Progenitor cell of endocrine pancreas (in vitro differentiated cells): Measurements from ENCODE around the gene SLC30A1. TPM values are rescaled to one million over a fixed set of nuclear protein-coding genes. Genes with fewer than 3 reads are reported as not detected.

Source experiments
- DNase-seq: peaks from one replicate; pipeline ENCODE4 v3.0.0; 2021; ENCODE audit warnings: low spot score; ENCODE audit not compliant: unreplicated experiment
- H3K27ac Mint-ChIP-seq: 2 replicates; pipeline ENCODE4 v1.8.0; 2021; ENCODE audit warnings: mild to moderate bottlenecking, moderate library complexity, mixed read lengths
- H3K27me3 Mint-ChIP-seq: 2 replicates; pipeline ENCODE4 v1.8.0; 2021; ENCODE audit warnings: mixed read lengths
- H3K36me3 Mint-ChIP-seq: 2 replicates; pipeline ENCODE4 v1.8.0; 2022; ENCODE audit warnings: mixed read lengths; ENCODE audit not compliant: insufficient read depth
- H3K4me1 Mint-ChIP-seq: 2 replicates; pipeline ENCODE4 v1.8.0; 2021; ENCODE audit warnings: low read depth, mixed read lengths
- H3K4me3 Mint-ChIP-seq: 2 replicates; pipeline ENCODE4 v1.8.0; 2021; ENCODE audit warnings: low read depth, mild to moderate bottlenecking, moderate library complexity, mixed read lengths
- H3K9me3 Mint-ChIP-seq: 2 replicates; pipeline ENCODE4 v1.8.0; 2021; ENCODE audit warnings: low read depth, mixed read lengths
- total RNA-seq: library from RNA; stranded (reverse); gene quantifications from 2 replicates; pipeline ENCODE4 v1.2.1, GENCODE V29; 2021
- TF ChIP-seq, protein P1 (sequence below): fragments of 200-600 bp; sonication (generic); IDR thresholded peaks from one replicate; pipeline ENCODE4 v1.5.0; 2021; ENCODE audit warnings: antibody characterized with exemption, mild to moderate bottlenecking; ENCODE audit not compliant: unreplicated experiment

The SLC30A1 gene
- total RNA-seq, 1 donor from 2014 or later = 9.3 TPM

DNA sequence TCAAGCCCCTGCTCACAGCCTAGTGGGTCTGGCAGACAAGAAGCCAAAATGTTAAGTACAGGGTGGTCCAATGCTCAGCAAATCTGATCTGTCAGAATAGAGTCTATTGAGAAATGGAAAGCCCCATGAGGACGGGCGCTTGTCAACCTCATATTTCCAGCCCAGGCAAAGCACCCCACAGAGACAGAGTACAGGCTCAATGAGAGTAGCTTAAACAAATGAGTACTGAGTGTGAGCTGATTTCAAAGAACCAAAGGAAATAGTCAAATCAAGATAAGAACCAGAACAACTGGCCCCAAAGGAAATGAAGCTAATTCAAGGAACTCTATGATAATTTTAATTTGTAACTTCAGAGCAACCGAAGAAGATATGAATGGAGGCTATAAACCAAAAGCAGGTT lies 44.6 kb upstream of the SLC30A1 start:
- no peak overlapping the region for H3K4me3 Mint-ChIP-seq
- peaks cover 5% of the 10 kb centered on the region for H3K27me3 Mint-ChIP-seq
- peaks cover 2% of the 10 kb centered on the region for H3K4me1 Mint-ChIP-seq
- TF ChIP-seq, protein P1, sequence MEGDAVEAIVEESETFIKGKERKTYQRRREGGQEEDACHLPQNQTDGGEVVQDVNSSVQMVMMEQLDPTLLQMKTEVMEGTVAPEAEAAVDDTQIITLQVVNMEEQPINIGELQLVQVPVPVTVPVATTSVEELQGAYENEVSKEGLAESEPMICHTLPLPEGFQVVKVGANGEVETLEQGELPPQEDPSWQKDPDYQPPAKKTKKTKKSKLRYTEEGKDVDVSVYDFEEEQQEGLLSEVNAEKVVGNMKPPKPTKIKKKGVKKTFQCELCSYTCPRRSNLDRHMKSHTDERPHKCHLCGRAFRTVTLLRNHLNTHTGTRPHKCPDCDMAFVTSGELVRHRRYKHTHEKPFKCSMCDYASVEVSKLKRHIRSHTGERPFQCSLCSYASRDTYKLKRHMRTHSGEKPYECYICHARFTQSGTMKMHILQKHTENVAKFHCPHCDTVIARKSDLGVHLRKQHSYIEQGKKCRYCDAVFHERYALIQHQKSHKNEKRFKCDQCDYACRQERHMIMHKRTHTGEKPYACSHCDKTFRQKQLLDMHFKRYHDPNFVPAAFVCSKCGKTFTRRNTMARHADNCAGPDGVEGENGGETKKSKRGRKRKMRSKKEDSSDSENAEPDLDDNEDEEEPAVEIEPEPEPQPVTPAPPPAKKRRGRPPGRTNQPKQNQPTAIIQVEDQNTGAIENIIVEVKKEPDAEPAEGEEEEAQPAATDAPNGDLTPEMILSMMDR = no peak
- H3K9me3 Mint-ChIP-seq = no peaks in the 10 kb centered on the region
- H3K36me3 Mint-ChIP-seq = no peaks in the 10 kb centered on the region
- no peak for DNase-seq
- H3K27ac Mint-ChIP-seq = no peak overlapping the region

DNA sequence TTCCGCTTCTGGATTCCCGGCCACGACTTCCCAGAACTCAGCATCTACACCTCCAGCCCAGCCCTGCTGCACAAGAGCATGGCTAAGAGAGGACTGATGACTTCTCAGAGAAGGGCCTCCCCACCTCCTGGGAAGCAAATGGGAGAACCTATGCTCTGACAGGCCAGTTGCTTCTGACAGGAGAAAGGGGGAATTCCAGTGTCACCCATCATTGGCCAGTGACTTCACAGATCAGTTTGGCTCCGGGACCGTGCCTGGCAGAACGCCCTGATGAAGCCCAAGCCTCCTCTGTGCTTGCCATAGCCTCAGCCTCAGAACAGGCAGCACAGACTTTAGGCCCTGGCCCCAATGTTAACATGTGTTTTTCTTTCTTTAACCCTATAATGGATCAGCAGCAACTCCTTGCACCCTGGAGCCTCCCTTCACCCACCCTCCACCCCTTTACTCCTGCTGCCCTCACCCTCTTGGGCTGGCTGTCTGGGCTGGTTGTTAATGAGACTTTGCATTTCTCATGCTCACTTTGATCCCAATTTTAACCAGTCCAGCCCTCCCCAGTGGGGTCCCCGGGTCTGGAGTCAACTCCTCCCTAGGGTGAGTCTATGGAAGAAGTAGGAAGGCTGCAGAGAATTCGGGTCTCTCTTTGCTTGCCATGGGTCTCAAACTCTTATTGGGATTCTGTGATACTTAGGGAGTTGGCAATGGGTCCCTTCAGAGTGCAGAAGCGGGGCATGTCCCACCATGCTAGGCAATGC lies 42.7 kb upstream of the SLC30A1 start:
- H3K27me3 Mint-ChIP-seq = no peaks in the 10 kb centered on the region
- H3K9me3 Mint-ChIP-seq = no peaks in the 10 kb centered on the region
- no peaks in the 10 kb centered on the region for H3K36me3 Mint-ChIP-seq
- DNase-seq = no peak
- H3K4me1 Mint-ChIP-seq = peaks cover 2% of the 10 kb centered on the region
- TF ChIP-seq, protein P1 = no peak
- no peak overlapping the region for H3K27ac Mint-ChIP-seq
- H3K4me3 Mint-ChIP-seq = no peak overlapping the region

DNA sequence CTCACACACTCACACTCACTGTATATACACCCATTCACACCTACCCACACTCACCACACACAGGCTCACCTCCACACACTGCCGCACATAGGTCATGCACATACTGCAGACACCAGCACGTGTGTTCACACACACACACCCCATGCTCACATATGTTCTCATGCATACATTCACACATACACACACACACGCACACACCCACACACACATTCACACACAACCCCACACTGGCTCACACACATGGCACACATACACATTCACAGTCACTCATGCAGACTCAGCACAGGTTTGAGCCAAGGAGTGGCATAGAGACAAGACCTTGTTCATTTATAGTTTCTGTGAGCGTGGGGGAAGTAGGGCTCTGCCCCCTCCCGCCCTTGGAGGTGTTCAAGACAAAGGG lies 41.1 kb upstream of the SLC30A1 start:
- H3K36me3 Mint-ChIP-seq = no peaks in the 10 kb centered on the region
- no peak for DNase-seq
- no peaks in the 10 kb centered on the region for H3K27me3 Mint-ChIP-seq
- TF ChIP-seq, protein P1 = no peak
- H3K4me1 Mint-ChIP-seq = peaks cover 2% of the 10 kb centered on the region
- no peaks in the 10 kb centered on the region for H3K9me3 Mint-ChIP-seq
- H3K4me3 Mint-ChIP-seq = no peak overlapping the region
- H3K27ac Mint-ChIP-seq = no peak overlapping the region

DNA sequence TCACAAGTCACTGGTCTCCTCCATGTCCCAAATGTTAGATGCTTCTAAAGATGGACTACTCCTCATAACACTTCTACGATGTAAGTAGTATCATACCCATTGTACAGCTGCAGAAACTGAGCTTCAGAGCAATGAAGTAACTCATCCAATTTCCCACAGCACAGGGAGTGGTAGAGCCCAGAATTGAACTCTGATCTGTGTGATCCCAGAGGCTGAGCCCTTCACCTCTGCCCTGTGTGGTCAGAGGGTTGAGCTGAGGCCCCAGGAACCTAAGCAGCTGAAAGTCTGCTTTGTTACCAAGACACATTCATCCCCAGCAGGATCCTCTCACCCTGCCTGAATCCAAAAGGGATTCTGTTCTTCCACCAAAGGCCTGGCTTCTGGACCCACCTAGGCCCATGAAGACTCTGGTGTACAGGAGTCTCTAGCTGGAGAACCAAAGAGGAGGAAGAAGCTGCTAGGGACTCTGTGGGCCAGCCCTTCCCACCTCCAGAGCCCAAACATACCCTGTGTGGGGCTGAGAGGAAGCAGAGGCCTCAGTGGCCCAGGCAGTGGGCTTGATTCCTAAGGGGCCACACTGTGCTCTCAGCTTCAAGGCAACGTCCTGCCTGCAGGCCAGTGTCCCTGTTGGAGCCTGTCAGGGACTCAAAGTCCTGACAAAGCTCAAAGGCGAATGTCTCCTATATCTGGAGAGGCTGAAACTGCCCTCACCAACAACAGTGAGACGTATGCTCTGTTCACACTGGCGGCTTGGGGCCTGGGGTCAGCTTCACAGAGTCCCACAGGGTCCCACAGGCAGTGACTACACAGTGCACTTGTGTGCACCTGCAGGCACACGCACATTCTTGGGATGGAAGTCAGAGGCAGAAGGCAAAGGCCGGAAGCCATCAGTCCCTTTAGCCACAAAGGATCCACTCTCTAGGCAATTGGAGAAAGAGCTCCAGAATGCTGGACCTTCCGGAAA lies 40.4 kb upstream of the SLC30A1 start:
- Mint-ChIP-seq H3K27me3 (no peaks in the 10 kb centered on the region), H3K4me3 (no peak overlapping the region), H3K4me1 (peaks cover 2% of the 10 kb centered on the region), H3K9me3 (no peaks in the 10 kb centered on the region), H3K36me3 (no peaks in the 10 kb centered on the region), H3K27ac (no peak overlapping the region)
- no peak for DNase-seq
- TF ChIP-seq, protein P1 = no peak

DNA sequence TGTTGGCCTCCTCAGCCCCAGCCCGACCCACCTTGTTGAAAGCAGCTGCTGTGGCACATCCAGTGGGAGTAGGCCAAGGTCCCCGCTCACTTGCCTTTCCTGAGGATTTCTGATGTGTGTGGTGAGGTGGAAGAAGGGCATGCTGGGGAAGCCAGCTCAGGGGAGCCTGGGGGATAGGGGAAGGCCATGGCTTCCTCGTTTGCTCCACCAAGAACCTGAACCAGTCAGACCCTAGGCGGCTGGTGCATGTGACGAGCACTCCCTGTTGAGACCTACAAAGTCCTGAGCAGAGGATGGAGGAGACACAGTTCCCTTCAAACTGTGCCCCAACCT lies 38.0 kb upstream of the SLC30A1 start:
- peaks cover 5% of the 10 kb centered on the region for H3K4me1 Mint-ChIP-seq
- TF ChIP-seq, protein P1 = no peak
- no peaks in the 10 kb centered on the region for H3K9me3 Mint-ChIP-seq
- H3K27ac Mint-ChIP-seq = no peak overlapping the region
- DNase-seq = no peak
- H3K4me3 Mint-ChIP-seq = no peak overlapping the region
- no peaks in the 10 kb centered on the region for H3K36me3 Mint-ChIP-seq
- peaks cover under 1% of the 10 kb centered on the region for H3K27me3 Mint-ChIP-seq
